Nephron (organoid): Measurements from ENCODE around the gene CBLC.
A peak's percentile ranks its signal among the peaks of the same experiment; 100 is the strongest.

Experiments
- H3K27ac Mint-ChIP-seq, 3 experiments: 2 replicates each; pipeline ENCODE4 v1.8.0; 2020; ENCODE audit warnings: mixed read lengths in 3 of 3, mild to moderate bottlenecking in 2 of 3, moderate library complexity in 1 of 3
- H3K27me3 Mint-ChIP-seq: 2 replicates; pipeline ENCODE4 v1.8.0; 2021; ENCODE audit warnings: low read depth, mild to moderate bottlenecking, moderate library complexity, mixed read lengths
- H3K36me3 Mint-ChIP-seq: 2 replicates; pipeline ENCODE4 v1.8.0; 2020; ENCODE audit warnings: low read depth, mixed read lengths
- H3K4me1 Mint-ChIP-seq: 2 replicates; pipeline ENCODE4 v1.8.0; 2020; ENCODE audit warnings: mixed read lengths
- H3K4me3 Mint-ChIP-seq, 3 experiments: 2 replicates each; pipeline ENCODE4 v1.8.0; 2020; ENCODE audit warnings: mild to moderate bottlenecking in 3 of 3, mixed read lengths in 3 of 3, moderate library complexity in 2 of 3
- H3K9me3 Mint-ChIP-seq: 2 replicates; pipeline ENCODE4 v1.8.0; 2020; ENCODE audit warnings: mixed read lengths
- CTCF ChIP-seq, 3 experiments: fragments of 200-600 bp; sonication (generic); IDR thresholded peaks; one replicate each; pipeline ENCODE4 v1.5.0; 2021; ENCODE audit warnings: antibody characterized with exemption in 3 of 3; ENCODE audit not compliant: unreplicated experiment in 3 of 3

Gene CBLC

GRCh38 chr19:44848812-44849447, 71.2 kb downstream of the CBLC start:
- Mint-ChIP-seq H3K9me3 (no peaks in the 10 kb centered on the region), H3K27ac (peak overlapping the region; percentile 53 to 99 (median 94)), H3K36me3 (peaks cover 9% of the 10 kb centered on the region), H3K27me3 (no peaks in the 10 kb centered on the region), H3K4me3 (peak overlapping the region; percentile 91 to 99 (median 99)), H3K4me1 (peaks cover 36% of the 10 kb centered on the region)
- TF ChIP-seq CTCF (IDR thresholded peaks at IDR 0.05; ENCODE audit: unreplicated experiment in 3 of 3) = no peak
